RPMI8226 (cell line): ENCODE data around the gene MEDAG.
"Not testable (repeated sequence)": the region's sequence is repeated elsewhere in the genome, so short reads cannot be mapped to it uniquely, and the experiment has no call there.

ENCODE experiments used
- DNase-seq: peaks from one replicate; pipeline ENCODE4 v3.0.0-alpha.2; 2015

MEDAG gene

GRCh38 chr13:30910676-30911075 is 4.6 kb downstream of the MEDAG start:
- no peak for DNase-seq

- DNase-seq: no peak
Measured at GRCh38 chr13:30915691-30916541, 9.8 kb downstream of the MEDAG start.

- no peak for DNase-seq
Measured at GRCh38 chr13:30916991-30917390, 10.9 kb downstream of the MEDAG start.

GRCh38 chr13:30918662-30919405 is 12.8 kb downstream of the MEDAG start:
- DNase-seq: no peak

- DNase-seq: no peak
Measured at GRCh38 chr13:30920162-30920909, 14.3 kb downstream of the MEDAG start.

- no peak for DNase-seq
Measured at GRCh38 chr13:30923418-30923817, 17.3 kb downstream of the MEDAG start.

- no peak for DNase-seq
Measured at GRCh38 chr13:30924721-30925120, 18.6 kb downstream of the MEDAG start.

- no peak for DNase-seq
Measured at GRCh38 chr13:30925429-30925828, 19.4 kb downstream of the MEDAG start.

GRCh38 chr13:30926781-30927180 is 20.7 kb downstream of the MEDAG start:
- DNase-seq: no peak

GRCh38 chr13:30927188-30927587 is 21.1 kb downstream of the MEDAG start:
- DNase-seq: not testable (repeated sequence)

- DNase-seq: no peak
Measured at GRCh38 chr13:30927595-30927994, 21.5 kb downstream of the MEDAG start.

- no peak for DNase-seq
Measured at GRCh38 chr13:30928978-30929377, 22.9 kb downstream of the MEDAG start.

- DNase-seq: no peak
Measured at GRCh38 chr13:30932481-30933353, 26.6 kb downstream of the MEDAG start, which contains the start of gene TEX26. Gene TEX26, plus strand, starts transcription at chr13:30932656. Its CDS starts 60 bp downstream, at chr13:30932716.

- DNase-seq: no peak
Measured at GRCh38 chr13:30933354-30933670, 27.2 kb downstream of the MEDAG start.

GRCh38 chr13:30934381-30934780 is 28.3 kb downstream of the MEDAG start:
- peak; percentile 7 for DNase-seq

GRCh38 chr13:30934803-30935202 is 28.7 kb downstream of the MEDAG start:
- no peak for DNase-seq

GRCh38 chr13:30936971-30937370 is 30.9 kb downstream of the MEDAG start:
- DNase-seq: no peak

GRCh38 chr13:30943881-30944280 is 37.8 kb downstream of the MEDAG start:
- no peak for DNase-seq

GRCh38 chr13:30957258-30957943 is 51.3 kb downstream of the MEDAG start:
- DNase-seq: no peak

- DNase-seq: no peak
Measured at GRCh38 chr13:30959678-30960077, 53.6 kb downstream of the MEDAG start.

- DNase-seq: no peak
Measured at GRCh38 chr13:30963791-30964190, 57.7 kb downstream of the MEDAG start.

GRCh38 chr13:30965380-30965779 is 59.3 kb downstream of the MEDAG start:
- no peak for DNase-seq
